Gastrocnemius medialis (tissue), 4 donors: Measurements from ENCODE around the gene RHCE. TPM values are rescaled to one million over a fixed set of nuclear protein-coding genes. Genes with fewer than 3 reads are reported as not detected.

Source experiments
- ATAC-seq, 2 donors: fragments of 150-250 bp; one replicate each; pipeline ENCODE4 v1.9.1; 2016
- DNase-seq, 2 donors: peaks; one replicate each; pipeline ENCODE4 v3.0.0-alpha.2; 2019
- H3K27ac ChIP-seq, 4 donors: fragments of 200-600 bp; sonication (generic); 1 replicate in 1 of 4; 2 replicates in 3 of 4; pipeline ENCODE4 v1.5.1; 2016 to 2018; ENCODE audit warnings: mild to moderate bottlenecking in 2 of 4, moderate library complexity in 1 of 4
- H3K27me3 ChIP-seq, 3 donors: fragments of 200-600 bp; sonication (generic) in 2 of 3; 1 replicate in 1 of 3; 2 replicates in 2 of 3; pipeline versions ENCODE4 v1.5.1 to v1.6.0; 2016 to 2019; ENCODE audit warnings: mild to moderate bottlenecking in 1 of 3, moderate library complexity in 1 of 3
- H3K36me3 ChIP-seq, 2 donors: fragments of 200-600 bp; sonication (generic) in 1 of 2; one replicate each; pipeline ENCODE4 v1.5.1; 2017 to 2018
- H3K4me1 ChIP-seq, 2 donors: fragments of 200-600 bp; sonication (generic) in 1 of 2; one replicate each; pipeline ENCODE4 v1.5.1; 2016 to 2017; ENCODE audit warnings: mild to moderate bottlenecking in 2 of 2
- H3K4me3 ChIP-seq, 4 donors: fragments of 200-600 bp; sonication (generic) in 3 of 4; 1 replicate in 1 of 4; 2 replicates in 3 of 4; pipeline ENCODE4 v1.5.1; 2016 to 2019; ENCODE audit warnings: mild to moderate bottlenecking in 2 of 4
- H3K9me3 ChIP-seq, 3 donors: fragments of 200-600 bp; sonication (generic) in 2 of 3; 1 replicate in 1 of 3; 2 replicates in 2 of 3; pipeline ENCODE4 v1.5.1; 2016 to 2019
- CTCF ChIP-seq, 5 experiments: fragments of 450-650 bp in 3 of 5; fragments of 200-600 bp in 2 of 5; sonication (generic) in 2 of 5; IDR thresholded peaks in 4 of 5; conservative IDR thresholded peaks in 1 of 5; 1 replicate in 4 of 5; 2 replicates in 1 of 5; pipeline ENCODE4 v1.5.1; 2016 to 2019; ENCODE audit warnings: antibody characterized with exemption in 5 of 5, mild to moderate bottlenecking in 3 of 5, moderate library complexity in 3 of 5
- POLR2A ChIP-seq, 2 donors: fragments of 450-650 bp; IDR thresholded peaks; one replicate each; pipeline ENCODE4 v1.6.1; 2017; ENCODE audit warnings: antibody characterized with exemption in 2 of 2, mild to moderate bottlenecking in 2 of 2, moderate library complexity in 2 of 2
- in situ Hi-C, 4 donors: fragments of 200-750 bp; cut with MboI; loops; one replicate each; pipeline versions ENCODE4 v1.15.0 to v1.8.0; 2017; ENCODE audit warnings: low sequenced_read_pairs in 4 of 4
- intact Hi-C: fragments of 100-400 bp; cut with DNase I; formaldehyde crosslinking; loops from one replicate; pipeline ENCODE4 v1.15.1; 2023; ENCODE audit warnings: low total_unique reads
- total RNA-seq, 4 donors: library from RNA; depleted of rRNA; stranded (reverse); fragments of >200 nt; gene quantifications; one replicate each; pipeline versions ENCODE4 v1.1.0 to v1.2.3, GENCODE V29; 2016

The RHCE gene
- total RNA-seq, 4 donors from 2014 or later, result 1.0 to 2.4 TPM; not detected in 2

GRCh38 chr1:25430967-25431881 lies 10.6 kb upstream of the RHCE start:
- ATAC-seq, result peak; percentile 5 to 12
- H3K36me3 ChIP-seq, result no peaks in the 10 kb centered on the region
- H3K4me3 ChIP-seq, result peak overlapping the region; percentile 76 to 89 (median 86)
- TF ChIP-seq CTCF (IDR thresholded peaks at IDR 0.05 in 4 of 5, conservative IDR thresholded peaks at IDR 0.05 in 1 of 5), result no peak
- peak; percentile 71 to 80 for TF ChIP-seq POLR2A (IDR thresholded peaks at IDR 0.05)
- H3K9me3 ChIP-seq, result no peaks in the 10 kb centered on the region
- intact Hi-C loops, result loop anchor here (2.0 to 10.0 kb wide), 5 partner anchors 46 to 374 kb away; partner anchors contain the start of genes LDLRAP1, RSRP1 and SELENON
- peak overlapping the region; percentile 92 to 99 (median 97) for H3K27ac ChIP-seq
- in situ Hi-C loops, result no loop called here
- peak; percentile 19 to 42 for DNase-seq
- H3K27me3 ChIP-seq, result no peaks in the 10 kb centered on the region
- H3K4me1 ChIP-seq, result peaks cover 44 to 45% of the 10 kb centered on the region in 2 donors

GRCh38 chr1:25430073-25430966 lies 9.7 kb upstream of the RHCE start, which contains the start of gene MACO1:
MACO1 (plus strand) TSS chr1:25430897; CDS start chr1:25431099, 202 bp downstream.
- intact Hi-C loops (loop anchor here (2.0 to 10.0 kb wide), 5 partner anchors 46 to 374 kb away; partner anchors contain the start of genes LDLRAP1, RSRP1 and SELENON), in situ Hi-C loops (no loop called here)

GRCh38 chr1:25428475-25429166 lies 8.0 kb upstream of the RHCE start:
- Histone ChIP-seq H3K9me3 (no peaks in the 10 kb centered on the region), H3K36me3 (no peaks in the 10 kb centered on the region), H3K27ac (no peak overlapping the region), H3K4me1 (peaks cover 18 to 19% of the 10 kb centered on the region in 2 donors), H3K4me3 (no peak overlapping the region), H3K27me3 (no peaks in the 10 kb centered on the region)
- intact Hi-C loops (no loop called here), in situ Hi-C loops (no loop called here)
- DNase-seq (no peak), ATAC-seq (no peak)
- TF ChIP-seq CTCF (IDR thresholded peaks at IDR 0.05 in 4 of 5, conservative IDR thresholded peaks at IDR 0.05 in 1 of 5) (no peak), POLR2A (IDR thresholded peaks at IDR 0.05) (no peak)

More at GRCh38 chr1:25430073-25430966, 9.7 kb upstream of the RHCE start, which contains the start of gene MACO1:
- DNase-seq (peak; percentile 98 to 99), ATAC-seq (peak; percentile 88 to 91)
- Histone ChIP-seq H3K27me3 (no peaks in the 10 kb centered on the region), H3K4me3 (peak within 1 kb of the TSS; percentile 76 to 89 (median 86)), H3K36me3 (no peaks in the 10 kb centered on the region), H3K4me1 (peaks cover 35 to 36% of the 10 kb centered on the region in 2 donors), H3K27ac (peak within 1 kb of the TSS; percentile 92 to 99 (median 97)), H3K9me3 (no peaks in the 10 kb centered on the region)
- no peak for TF ChIP-seq CTCF (IDR thresholded peaks at IDR 0.05 in 4 of 5, conservative IDR thresholded peaks at IDR 0.05 in 1 of 5)
- peak; percentile 94 to 96 for TF ChIP-seq POLR2A (IDR thresholded peaks at IDR 0.05)

GRCh38 chr1:25427696-25428095 lies 7.1 kb upstream of the RHCE start:
- Histone ChIP-seq H3K36me3 (no peaks in the 10 kb centered on the region), H3K9me3 (no peaks in the 10 kb centered on the region), H3K27me3 (no peaks in the 10 kb centered on the region), H3K4me1 (peaks cover 10% of the 10 kb centered on the region in 2 donors), H3K4me3 (no peak overlapping the region), H3K27ac (no peak overlapping the region)
- TF ChIP-seq CTCF (IDR thresholded peaks at IDR 0.05 in 4 of 5, conservative IDR thresholded peaks at IDR 0.05 in 1 of 5) (no peak), POLR2A (IDR thresholded peaks at IDR 0.05) (no peak)
- intact Hi-C loops (no loop called here), in situ Hi-C loops (no loop called here)
- no peak for DNase-seq
- no peak for ATAC-seq
